Skeletal muscle cell (primary cell): ENCODE results near the gene PHAF1.
A peak's percentile ranks its signal among the peaks of the same experiment; 100 is the strongest.

Experiments
- DNase-seq: peaks from one replicate; pipeline ENCODE4 v3.0.0-alpha.2; 2010; ENCODE audit warnings: low read depth
- H3K4me3 ChIP-seq: 2 replicates; pipeline ENCODE4 v1.5.1; 2011; ENCODE audit warnings: low read depth, mild to moderate bottlenecking, control low read depth, low read length, moderate library complexity

The PHAF1 gene

GRCh38 chr16:67142342-67142741, 32.6 kb downstream of the PHAF1 start:
- H3K4me3 ChIP-seq = no peak overlapping the region
- no peak for DNase-seq

DNA sequence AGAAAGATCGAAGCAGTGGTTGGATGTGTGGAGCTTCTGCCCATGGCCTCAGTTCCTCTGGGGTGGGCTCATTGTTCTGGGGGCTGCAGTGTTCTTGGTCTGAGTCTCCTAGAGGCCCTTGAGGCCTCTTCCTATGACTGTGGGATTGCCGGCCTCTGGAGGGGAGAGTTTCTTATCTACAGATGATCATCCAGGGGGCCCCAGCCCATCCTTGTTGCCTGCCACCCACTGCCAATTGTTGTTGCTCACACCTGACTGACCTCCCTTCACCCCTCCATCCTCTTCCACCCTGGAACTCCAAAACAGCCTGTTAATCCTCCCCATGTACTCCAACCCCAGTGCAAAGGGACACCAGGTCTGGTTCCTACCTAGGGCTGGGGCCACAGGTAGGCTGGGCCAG, 35.2 kb downstream of the PHAF1 start:
- DNase-seq = no peak
- H3K4me3 ChIP-seq = no peak overlapping the region

DNA sequence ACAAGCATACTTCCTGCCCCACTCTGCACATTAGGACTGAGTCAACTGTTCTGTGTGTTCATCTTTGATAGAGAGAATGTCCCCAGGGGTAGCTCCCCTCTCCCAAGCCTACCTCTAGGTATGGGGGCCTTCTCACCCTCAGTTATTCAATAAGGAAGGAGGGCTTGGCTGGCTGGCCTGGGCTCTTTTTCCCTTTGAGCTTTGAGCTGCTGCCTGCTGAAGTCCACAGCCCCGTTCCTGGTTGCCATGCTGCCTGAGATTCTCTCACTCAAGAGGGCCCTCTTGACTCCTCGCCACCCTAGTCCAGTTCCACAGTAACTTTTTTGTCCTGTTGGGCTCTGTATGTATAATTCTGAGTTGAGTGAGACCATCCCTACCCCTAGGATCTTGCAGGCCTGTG, 36.0 kb downstream of the PHAF1 start:
- no peak for DNase-seq
- no peak overlapping the region for H3K4me3 ChIP-seq

GRCh38 chr16:67146523-67147357, 37.0 kb downstream of the PHAF1 start:
- no peak for DNase-seq
- no peak overlapping the region for H3K4me3 ChIP-seq

DNA sequence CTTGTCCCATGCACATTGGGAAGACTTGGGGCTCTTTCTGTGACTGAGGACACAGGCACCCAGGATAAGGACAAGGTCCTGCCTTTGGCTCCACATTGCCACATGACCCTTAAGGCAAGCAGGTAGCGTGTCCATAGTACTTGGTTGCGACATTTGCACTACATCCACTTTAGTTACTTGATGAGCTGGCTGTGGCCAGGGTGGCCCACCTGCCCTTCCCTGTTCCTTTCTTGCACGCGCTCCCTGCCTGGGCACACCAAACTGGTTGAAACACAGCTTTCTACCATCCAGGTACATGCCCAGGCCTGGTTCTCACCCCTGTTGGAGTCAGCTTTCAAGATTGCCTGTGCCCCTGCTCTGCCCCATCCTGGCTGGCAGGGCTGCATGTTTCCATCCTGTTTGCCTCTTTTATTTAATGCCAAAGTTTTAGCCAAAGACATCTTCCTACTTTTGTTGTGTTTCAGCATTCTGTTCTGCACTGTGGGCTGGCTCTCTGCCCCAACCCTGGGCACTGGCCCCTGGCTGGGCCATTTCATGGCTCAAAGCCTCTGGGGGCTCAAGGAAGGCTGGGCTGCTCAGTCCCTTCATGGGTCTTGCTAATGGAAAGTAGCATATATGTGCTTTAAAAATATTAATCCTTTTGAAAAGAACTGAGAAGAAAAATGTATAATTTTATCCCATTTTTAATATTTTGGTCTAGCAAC, 37.8 kb downstream of the PHAF1 start:
- H3K4me3 ChIP-seq = no peak overlapping the region
- no peak for DNase-seq

DNA sequence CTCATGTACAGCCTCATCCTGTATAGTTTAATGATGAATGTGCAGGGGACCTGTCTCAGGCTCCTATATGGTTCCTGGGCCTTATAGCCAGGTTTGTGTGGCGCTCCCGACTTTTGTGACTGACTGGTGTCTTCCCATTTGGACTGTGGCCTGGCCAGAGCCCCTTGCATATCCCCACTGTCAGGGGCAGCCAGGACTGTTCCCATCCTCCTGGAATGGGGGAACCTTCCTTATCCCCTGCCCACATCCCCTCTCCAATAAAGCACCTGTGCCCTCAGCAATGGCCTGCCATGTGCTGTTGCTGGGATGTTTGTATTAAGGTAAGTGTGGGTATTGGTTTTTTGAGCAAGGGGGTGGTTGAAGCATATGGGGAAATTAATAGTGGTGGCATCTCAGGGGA, 38.5 kb downstream of the PHAF1 start:
- DNase-seq = no peak
- no peak overlapping the region for H3K4me3 ChIP-seq

DNA sequence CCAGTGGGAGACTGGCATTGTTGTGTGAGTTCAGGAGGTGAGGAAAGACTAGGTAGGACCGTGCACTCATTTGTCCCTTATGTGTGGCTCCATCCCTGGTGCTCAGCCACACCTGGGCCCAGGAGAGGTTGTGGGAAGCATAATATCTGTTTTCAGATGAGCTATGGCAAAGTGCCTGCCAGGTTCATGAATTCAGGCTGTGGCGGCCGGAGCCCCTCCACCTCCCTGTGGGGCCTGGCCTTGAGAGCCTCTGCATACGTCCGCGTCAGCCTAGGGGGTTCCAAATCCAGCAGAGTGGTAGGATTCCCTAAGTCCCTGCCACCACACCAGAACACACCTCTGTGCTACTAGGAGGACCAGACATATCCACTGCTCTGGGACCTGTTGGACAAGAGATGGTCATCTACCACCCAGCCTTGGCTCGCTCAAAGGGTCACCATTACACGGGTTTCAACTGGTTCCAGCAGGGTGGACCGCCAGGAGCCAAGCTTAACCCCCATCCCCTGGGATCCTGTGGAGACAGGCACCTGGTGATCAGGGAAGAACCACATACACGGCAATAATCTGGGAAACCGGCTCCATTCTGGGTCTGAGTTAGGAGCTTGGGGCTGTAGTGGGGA, 39.0 kb downstream of the PHAF1 start:
- H3K4me3 ChIP-seq = no peak overlapping the region
- no peak for DNase-seq

- no peak for DNase-seq
- H3K4me3 ChIP-seq = peak overlapping the region; percentile 67
These were observed 39.7 kb downstream of the PHAF1 start for GRCh38 chr16:67149276-67150046.

- peak overlapping the region; percentile 67 for H3K4me3 ChIP-seq
- no peak for DNase-seq
These were observed 40.5 kb downstream of the PHAF1 start for GRCh38 chr16:67150047-67150832.

GRCh38 chr16:67150833-67151396, 41.2 kb downstream of the PHAF1 start, which contains the start of gene B3GNT9:
Gene B3GNT9 (minus strand): TSS chr16:67150998. CDS start chr16:67150485, 513 bp downstream.
- no peak for DNase-seq

GRCh38 chr16:67151431-67152097, 41.8 kb downstream of the PHAF1 start:
- H3K4me3 ChIP-seq = peak overlapping the region; percentile 67
- DNase-seq = no peak

More at GRCh38 chr16:67150833-67151396, 41.2 kb downstream of the PHAF1 start, which contains the start of gene B3GNT9:
- peak within 1 kb of the TSS; percentile 67 for H3K4me3 ChIP-seq

DNA sequence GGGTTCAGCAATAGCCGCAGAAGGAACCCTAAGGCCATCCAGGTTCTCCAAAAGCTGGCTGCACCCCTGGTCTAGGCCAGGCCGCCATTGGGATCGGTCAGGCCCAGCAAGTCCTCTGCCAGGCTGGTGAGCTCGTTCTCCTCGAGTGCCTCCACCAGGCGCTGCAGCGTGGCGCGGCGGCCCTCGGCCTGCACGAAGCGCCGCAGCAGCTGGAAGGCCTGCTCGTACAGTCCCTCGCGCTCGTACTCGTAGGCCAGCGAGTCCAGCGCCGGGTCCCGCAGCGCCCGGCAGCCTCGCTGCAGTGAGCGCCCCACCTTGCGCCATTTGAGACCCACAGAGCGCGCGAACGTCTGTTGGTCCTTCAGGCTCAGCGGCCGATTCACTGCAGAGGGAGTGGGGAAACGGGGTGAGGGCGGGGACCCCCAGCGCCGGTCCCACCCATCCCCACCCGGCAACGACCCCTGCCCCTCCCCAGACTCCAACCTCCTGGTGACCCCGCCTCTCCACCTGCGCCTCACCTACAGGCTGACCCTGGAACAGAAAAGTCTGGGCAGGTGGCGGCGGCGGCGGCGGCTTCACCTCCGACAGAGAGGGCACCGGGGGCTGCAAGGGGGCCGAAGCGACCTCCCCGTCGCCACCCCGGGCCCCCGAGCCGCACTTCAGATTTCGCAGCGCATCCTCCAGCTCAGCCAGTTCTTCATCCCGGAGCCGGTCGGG, 45.0 kb downstream of the PHAF1 start:
- no peak for DNase-seq
- H3K4me3 ChIP-seq = no peak overlapping the region

DNA sequence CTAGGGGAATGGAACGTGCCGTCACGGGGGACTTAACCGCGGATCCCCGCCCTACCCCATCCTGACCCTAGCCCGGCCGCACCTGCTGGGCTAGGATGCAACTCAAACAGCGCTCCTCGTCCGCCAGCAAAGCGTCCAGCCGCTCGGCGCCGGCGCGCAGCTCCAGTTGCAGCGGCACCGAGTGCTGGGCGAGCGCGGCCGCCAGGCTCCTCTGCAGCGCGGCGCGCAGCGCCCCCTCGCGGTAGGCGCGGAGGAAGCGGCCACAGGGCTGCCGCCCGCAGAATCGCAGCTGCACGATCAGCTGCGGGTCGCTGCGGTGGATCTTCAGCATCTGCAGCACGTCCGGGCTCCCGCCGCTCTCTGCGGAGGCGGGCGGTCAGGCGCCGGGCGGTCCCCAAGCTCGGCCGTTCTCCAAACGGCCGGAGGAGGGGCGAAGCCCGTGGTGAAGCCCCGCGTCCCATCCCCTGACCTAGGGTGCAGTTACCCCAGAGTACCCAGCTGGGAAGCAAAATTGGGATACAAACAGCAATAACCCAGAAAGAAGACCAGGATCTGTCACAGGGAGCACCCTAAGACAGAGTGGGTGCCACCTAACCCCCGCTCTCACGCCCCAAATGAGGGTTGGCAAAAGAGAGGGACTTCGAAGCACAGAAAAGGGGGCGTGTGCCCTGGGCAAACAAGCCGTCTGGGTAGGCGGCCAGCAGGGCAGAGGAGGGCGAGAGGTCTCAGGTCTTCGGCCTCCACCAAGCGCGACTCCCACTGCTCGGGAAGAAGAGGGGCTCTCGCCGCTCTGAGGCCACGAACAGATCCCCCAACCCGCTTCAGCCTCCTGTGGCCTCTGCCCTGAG, 45.8 kb downstream of the PHAF1 start:
- no peak overlapping the region for H3K4me3 ChIP-seq
- no peak for DNase-seq

- H3K4me3 ChIP-seq = no peak overlapping the region
- no peak for DNase-seq
These were observed 46.6 kb downstream of the PHAF1 start for GRCh38 chr16:67156143-67156844.

DNA sequence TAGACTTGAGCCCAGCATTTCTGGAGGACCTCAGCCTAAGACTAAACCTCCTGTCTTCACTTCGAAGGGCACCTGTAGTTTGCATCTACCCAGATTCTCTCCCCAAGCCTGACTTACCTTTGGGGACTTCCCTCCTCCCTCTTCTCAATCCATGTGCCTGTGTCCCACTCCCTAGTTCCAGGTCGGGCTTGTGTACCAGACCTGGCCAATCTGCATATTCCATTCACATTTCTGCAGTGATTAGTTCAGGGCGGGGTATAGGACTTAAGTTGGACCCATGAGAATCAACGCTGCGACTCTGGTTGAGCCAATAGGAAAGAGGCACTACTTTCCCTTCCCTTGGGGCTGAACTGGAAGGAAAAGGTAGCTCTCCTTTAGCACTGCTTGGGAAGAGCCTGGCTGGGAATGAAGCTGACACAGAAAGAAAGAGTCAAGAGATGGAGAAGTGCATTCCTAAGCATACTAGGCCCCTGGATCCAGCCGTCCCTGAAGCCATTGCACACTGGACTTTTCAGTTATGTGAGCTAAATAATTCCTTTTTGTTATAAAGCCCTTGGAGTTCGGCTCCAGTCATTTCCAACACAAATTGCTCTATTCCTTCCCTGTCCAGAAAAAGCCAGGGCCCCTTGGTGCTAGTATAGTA, 47.5 kb downstream of the PHAF1 start:
- H3K4me3 ChIP-seq = no peak overlapping the region
- DNase-seq = no peak
